Stimulated activated CD4-positive, alpha-beta T cell treated with anti-CD3 and anti-CD28 coated beads, Interleukin-4, amount 100 ng/mL, for 4 hours (primary cell): ENCODE data around the gene PTPN5.
A peak's percentile ranks its signal among the peaks of the same experiment; 100 is the strongest.
"Not testable (repeated sequence)": the region's sequence is repeated elsewhere in the genome, so short reads cannot be mapped to it uniquely, and the experiment has no call there.

ENCODE experiments used
- DNase-seq, 2 experiments: peaks; one replicate each; pipeline ENCODE4 v3.0.0-alpha.2; 2020

The PTPN5 gene

DNA sequence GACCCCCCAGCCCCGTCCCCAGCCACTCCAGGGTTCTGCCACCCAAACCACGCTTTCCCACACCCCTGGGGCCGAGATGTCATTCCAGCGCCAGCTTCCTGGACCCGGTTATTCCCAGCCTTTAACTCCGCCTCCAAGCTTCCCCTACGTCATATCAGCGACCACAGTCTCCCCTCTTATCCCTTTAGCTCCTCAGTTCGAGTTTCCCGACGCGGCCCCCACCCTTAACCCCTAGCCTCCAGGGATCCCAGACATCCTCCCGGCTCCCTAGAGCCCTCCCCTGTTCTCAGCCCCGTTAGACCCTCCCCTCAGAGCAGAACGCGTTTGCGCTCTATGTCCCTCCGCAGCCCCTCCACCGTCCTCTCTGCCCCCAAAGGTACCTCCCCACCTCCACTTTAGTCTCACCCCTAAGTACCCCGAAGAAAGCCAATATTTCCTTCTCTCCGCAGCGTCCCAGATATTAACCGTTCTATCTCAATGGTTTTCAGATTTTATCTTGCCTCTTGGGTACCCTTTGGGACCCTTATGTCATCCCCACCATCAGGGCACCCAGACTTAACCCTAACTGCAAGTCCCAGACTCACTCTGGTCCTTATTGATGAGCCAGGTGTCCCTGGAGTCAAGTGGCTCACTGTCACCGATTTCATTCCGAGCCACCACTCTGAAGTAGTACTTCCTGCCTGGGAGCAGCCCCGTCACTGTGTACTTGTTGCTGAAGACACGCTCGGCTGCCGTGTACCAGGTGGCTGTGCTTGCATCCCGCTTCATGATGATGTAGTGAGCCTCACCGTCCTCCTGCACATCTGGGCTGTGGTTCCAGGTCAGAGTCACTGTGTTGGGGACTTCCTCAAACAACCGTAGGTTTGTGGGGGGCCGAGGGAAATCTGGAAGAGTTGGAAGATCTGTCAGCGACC lies 85.0 kb downstream of the PTPN5 start:
- DNase-seq = peak; percentile 39 to 58

DNA sequence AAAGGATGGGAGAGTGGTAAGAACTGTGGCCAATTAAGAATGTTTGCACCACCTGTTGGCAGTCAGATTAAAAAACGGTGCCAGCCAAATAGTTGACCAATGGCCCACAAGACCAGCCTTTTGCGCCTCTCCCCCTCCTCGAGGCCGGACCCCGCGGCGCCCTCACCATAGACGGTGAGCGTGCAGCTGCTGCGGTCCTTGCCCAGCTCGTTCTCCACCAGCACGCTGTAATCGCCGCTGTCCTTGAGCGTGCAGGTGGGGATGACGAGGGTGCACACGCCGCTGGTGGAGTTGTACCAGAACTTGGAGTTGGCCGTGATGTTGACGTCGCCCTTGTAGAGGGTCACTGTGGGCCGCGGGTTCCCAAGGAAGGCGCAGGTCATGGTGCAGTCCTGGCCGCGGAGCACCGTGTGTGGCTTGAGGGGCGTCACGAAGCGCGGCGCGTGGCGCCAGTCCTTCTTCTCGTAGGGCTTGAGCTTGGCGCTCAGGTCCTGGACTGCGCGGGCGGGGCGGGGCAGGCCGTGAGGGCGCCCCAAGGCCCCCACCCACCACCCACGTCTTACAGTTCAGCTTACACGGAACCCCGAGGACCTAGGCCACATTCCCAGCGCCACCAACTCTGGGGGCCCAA lies 85.8 kb downstream of the PTPN5 start:
- peak; percentile 15 to 22 for DNase-seq

DNA sequence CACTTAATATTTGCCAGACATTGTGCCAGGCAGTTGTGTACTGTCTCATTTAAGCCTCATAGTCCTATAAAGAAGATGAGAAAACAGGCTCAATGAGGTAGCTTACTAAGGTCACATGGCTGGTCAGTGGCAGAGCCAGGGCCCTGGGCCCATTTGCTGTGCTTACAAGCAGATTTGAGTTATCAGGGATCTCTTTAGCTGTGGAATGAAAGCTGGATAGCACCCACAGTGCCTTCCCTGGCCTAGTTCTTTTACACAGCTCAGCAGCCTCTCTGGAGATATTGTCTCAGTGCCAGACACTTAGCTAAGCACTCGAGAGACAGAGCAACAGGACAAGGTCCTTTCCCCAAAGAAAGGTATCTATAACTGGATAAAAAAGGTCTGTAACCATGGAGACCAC lies 86.9 kb downstream of the PTPN5 start:
- no peak for DNase-seq

DNA sequence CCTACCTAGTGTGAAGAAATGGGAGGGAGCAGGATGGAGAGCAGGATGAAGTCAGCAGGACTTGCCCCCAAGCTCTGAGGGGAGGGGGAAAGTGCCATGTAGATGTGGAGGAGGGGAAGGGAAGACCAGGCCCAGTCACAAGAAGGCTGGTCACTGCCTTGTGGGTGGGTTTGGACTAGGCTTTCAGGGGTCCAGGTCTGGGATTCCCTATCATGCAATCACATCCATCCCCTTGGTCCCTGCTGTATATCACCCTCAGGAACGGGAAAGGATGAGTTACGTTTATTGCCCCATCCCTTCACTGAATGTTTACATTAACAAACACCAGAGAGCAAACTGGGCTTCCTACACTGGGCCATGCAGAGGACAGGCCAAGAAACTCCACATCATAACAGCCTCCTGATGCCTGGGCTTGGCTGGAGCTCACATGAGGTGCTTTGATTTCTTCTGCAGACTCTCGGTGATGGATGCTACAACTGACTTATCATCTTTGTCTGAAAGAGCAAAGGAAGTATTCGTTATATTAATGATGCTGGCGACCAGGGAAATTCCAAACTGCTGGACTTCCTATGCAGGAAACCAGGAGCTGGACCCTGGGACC lies 87.5 kb downstream of the PTPN5 start:
- DNase-seq = no peak

DNA sequence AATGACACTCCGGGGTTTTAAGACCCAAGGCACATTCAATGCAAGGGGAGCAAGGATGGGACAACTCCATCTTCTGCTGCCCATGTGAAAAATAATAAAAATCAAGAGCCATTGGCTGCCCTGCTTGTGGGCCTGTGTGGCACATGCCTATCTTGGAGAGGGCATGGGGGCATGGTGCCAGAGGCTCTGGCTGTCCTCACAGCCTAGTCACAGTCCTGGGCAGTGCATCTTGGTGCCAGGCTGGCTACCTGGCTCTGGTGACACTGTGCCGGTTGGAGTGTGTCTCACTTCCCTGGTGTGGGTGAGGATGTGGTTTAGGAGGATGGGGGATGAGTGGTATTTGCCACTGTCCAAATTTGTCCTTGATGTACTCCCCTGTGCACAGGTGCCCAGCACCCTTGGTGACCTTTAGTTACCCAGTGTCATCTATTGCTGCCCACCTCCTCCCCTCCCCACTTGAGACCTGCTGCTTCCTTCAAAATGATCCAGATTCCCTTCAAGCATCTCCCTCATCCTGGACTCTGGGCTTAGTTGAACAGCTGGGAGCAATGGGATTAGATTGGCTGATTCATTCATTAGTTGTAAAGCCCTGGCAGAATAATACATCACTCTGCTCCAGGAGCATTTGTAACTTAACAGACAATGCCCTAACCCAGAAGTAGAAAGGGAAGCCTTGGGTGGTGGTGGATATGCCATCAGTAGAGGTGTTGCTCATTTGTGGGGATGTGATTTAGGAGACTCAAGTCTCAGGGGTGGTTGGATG lies 88.4 kb downstream of the PTPN5 start:
- DNase-seq = no peak

DNA sequence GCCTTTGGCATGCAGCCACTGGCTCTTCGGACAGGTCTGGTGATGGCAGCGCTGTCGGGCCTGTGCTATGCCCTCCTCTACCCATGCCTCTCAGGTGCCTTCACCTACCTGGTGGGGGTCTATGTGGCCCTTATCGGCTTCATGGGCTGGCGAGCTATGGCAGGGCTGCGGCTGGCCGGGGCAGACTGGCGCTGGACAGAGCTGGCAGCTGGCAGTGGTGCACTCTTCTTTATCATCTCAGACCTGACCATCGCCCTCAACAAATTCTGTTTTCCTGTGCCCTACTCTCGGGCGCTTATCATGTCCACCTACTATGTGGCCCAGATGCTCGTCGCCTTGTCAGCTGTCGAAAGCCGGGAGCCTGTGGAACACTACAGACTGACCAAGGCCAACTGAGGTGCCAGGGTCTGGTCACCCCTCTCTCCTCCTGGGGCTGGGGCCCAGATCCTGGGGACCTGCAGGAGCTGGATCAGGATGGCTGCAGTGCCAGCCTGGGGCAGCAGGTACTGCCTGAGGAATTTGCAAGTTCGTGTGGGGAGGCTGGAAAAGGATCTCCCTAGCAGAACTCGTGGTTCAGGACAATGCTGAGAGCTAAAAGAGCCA lies 89.9 kb downstream of the PTPN5 start:
- no peak for DNase-seq

DNA sequence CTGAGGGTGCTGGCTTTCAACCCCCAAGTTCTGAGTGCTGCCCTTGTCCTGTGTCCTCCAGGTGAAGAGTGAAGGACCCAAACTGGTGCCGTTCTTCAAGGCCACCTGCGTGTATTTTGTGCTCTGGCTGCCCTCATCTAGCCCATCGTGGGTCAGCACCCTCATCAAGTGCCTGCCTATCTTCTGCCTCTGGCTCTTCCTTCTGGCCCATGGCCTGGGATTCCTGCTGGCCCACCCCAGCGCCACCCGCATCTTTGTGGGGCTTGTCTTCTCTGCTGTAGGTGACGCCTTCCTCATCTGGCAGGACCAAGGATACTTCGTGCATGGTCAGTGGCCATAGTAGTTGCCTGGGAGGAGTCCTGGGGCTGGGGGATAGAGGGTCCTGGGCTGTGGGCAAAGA lies 90.7 kb downstream of the PTPN5 start:
- DNase-seq = no peak

DNA sequence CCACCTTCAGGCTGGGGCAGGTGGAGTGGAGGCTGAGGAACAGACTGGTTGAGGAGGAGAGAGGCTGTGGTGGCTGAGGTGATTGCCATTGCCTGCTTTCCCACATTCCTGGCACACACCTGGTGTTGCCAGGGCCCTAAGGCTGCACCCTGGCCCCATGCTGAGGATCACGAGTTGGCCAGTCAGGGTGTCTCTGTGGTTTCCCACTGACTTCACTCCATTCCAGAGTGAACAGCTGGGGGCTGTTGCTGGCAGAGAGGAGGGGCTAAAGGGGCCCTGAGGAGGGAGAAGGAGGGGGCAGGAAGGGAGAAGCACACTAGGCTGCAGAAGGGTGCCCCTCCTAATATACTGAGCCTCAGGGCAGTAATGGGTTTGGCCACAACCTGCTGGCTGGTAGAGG lies 91.2 kb downstream of the PTPN5 start:
- DNase-seq = no peak

DNA sequence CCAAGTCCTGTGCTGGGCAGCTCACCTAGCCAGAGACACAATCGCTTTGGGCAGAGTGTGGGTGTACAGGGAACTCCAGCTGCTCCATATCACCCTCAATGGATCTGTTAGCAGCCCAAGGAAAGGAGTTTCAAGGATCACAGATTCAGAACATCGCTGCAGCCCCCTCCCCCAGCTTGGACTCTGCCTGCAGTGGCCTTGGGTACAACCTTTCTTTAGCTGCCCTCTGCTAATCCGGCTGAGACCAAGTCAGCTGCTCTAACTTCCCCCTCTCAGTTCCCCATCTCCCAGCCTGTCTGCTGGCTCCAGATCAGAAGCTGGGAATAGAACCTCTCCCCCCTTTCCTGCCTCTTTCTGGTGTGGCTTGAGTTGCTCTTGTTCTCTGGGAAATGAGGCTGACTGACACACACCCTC lies 91.7 kb downstream of the PTPN5 start:
- DNase-seq = no peak

DNA sequence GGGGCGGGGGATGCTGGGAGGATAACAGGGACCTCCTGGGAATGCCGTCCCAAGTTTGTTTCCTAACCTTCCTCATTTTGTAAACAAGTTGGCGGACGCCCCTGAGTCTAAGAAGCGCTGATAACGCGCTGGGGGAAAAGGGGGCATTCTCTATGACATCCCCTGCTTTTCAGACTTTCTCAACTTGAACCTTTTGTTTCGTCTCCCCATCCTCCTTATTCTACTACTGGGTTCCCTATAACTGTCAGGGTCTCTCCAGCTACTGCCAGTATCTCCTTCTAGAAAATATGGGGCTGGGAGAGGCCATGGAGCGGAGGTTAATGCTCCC lies 92.4 kb downstream of the PTPN5 start:
- DNase-seq = no peak

DNA sequence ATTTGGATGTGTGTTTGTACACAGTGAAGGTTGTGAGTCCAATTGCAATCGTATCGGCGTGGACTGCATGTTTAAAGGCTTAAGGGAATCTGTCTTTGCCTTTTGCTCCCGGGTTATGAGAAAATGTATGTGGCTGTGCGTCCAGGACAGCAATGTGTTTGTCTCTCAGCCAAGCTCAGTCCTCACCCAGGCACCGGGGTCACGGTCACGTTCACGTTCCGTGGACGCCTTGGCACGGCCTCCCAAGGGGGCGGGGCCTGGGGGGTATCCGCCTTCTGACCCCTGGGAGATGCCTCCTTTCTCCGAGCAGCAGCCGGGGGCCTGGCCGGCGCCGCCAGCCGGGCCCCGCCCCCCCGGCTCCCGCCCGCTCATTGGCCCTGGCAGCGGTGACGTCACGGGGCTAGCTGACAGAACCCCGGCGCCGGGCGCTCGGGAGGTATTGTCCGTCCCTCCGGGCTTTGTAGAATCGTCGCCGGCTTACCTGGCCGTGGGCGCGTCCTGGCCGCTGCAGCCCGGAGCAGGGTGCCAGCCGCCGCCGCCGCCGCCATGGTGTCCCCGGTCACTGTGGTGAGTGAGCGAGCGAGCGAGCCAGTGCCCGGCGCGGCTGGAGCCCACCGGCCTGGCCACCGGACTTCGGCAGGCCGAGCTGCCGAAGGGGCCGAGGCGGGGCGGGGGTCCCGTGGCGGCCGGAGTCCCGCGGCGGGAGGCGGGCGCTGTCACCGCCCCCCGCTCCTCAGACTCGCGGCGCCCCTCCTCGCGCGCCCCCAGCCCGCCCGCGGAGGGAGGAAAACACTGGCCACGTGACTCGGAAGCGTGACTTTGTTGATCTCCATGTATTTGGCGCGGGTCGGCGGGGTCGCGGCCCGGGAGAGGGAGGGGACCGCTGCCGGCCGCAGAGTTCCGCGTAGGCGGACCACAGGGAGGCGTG lies 93.0 kb downstream of the PTPN5 start, which contains the start of gene TMEM86A:
TMEM86A (plus strand) TSS at position 439 of the 928 bp plus-strand sequence; CDS start at position 547, 108 bp downstream.
- DNase-seq = peak; percentile 88 to 90

DNA sequence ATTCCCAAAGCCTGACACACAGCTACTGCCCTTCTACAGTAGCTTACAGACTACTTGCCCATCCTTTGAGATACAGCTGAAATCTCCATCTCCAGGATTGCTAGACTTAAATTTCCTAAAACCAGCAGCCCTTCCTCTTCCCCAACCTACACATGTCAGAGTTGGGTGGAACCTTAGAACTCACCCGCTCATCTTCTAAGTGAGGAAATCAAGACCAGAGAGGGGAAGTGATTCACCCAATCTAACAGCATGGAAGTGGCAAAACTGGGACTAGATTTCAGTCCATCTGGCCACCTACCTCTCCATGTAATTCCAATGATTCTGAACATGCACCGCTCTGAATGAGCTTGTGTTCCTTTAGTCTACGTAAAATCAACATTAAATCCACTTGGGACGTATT lies 94.0 kb downstream of the PTPN5 start:
- no peak for DNase-seq

DNA sequence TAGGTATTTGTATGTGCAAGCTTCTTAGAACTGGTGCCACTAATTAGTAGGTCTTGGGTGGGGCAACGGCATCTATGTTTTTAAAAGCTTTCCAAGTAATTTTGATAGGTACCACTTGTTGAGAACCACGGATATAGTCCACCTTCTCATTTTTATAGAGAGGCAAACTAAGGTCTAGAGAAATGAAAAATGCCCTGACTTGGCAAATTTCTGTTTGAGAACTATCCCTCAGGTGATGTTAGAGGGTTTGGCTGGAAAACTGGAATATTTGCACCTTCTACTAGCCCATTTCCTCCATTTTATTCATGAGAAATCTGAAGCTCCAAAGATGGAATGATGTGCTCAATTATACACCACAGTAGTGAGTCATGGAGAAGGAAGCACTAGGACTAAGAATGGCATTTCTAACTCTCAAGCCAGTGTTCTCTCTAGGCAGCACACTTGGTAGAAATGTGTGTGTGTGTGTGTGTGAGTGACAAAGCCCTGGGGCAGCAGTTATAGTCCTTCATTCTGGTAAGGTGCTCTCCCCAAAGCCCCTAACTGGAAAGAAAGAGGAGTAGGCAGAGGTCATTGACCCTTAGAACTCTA lies 94.9 kb downstream of the PTPN5 start:
- no peak for DNase-seq

DNA sequence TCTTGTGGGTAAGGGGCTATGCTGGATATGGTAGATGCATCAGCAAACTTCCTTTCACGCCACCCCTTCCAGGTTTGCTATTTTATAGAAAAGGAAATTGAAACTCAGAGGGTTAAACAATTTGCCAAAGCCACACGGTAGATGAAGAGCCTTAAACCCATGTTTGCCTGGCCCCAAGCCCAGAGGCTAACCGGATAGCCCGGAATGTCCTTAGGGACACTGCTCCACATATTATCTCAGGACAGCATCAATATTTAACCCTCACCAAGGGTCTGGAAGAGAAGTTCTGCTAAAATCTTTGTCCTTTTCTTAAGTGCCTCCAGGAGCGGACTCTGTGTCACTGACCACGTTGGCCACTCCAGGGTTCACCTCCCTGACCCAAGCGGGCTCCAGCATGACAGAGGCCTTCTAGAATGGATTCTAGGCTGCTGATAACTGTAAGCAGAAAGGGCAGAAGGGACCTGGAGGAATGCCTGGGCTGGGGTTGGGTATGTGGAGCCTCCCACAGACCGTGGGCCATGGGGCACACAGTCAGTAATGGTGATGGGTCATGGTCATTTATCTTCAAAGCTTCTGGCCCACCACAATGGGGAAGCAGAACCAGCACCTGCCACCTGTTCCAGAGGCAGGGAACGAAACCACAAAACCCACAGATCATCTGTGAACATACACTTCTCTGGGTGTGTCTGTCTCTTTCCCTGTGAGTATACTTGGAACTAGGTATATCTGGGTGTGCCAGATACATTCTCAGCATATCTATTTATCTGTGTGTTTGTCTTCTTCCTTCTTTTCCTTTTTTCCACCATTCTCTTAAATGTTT lies 98.4 kb downstream of the PTPN5 start:
- DNase-seq = no peak

DNA sequence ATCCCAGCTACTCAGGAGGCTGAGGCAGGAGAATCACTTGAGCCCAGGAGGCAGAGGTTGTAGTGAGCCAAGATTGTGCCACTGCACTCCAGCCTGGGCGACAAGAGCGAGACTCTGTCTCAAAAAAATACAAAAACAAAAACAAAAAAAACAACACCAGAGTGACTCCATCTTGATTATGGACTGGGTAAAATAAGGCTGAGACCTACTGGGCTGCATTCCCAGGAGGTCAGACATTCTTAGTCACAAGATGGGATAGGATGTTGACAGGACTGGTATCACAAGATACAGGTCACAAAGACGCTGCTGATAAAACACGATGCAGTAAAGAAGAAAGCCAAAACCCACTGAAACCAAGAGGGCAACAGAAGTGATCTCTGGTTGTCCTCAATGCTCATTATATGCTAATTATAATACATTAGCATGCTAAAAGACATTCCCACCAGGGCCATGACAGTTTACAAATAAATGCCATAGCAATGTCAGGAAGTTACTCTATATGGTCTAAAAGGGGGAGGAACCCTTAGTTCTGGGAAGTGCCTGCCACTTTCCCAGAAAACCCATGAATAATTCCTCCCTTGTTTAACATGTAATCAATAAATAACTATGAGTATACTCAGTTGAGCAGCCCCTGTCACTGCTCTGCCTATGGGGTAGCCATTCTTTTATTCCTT lies 100.0 kb downstream of the PTPN5 start:
- not testable (repeated sequence) for DNase-seq

DNA sequence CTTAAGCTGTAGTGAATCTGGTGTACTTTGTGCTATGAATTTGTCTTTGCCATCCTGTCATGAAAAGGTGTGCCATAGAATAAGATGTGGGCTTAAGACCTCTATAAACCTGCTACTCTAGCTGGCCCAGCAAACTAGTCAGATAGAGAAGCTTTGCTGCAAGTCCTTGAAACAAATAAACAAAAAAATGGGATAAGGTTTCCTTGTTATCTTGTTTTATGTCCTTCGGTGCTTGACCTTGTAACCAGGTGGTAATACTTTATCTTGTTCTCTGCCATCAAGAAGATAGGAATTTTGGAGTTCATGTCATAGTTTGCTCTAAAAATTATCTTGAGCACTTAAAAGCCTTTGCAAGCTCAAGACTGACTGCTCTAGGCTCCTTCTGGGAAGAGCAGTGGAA lies 107.3 kb downstream of the PTPN5 start:
- DNase-seq = no peak

DNA sequence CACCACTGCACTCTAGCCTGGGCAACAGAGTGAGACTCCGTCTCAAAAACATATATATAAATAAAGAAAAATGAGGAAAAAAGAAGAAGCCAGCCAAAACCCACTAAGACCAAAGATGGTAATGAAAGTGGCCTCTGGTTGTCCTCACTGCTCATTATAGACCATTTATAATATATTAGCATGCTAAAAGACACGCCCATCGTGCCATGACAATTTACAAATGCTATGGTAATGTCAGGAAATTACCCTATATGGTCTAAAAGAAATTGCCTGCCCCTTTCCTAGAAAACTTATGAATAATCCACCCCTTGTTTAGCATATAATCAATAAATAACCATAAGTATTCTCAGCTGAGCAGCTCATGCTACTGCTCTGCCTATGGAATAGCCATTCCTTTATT lies 109.1 kb downstream of the PTPN5 start:
- no peak for DNase-seq

DNA sequence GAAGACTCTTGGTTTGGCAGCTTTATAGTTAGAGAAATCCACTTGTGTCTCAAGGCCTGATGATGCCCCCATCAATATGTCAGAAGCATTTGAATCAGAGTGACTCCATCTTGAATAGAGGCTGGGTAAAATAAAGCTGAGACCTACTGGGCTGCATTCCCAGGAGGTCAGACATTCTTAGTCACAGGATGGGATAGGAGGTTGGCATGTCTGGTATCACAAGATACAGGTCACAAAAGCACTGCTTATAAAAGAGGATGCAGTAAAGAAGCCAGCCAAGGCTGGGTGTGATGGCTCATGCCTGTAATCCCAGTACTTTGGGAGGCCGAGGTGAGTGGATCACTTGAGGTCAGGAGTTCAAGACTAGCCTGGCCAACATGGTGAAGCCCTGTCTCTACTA lies 109.6 kb downstream of the PTPN5 start:
- not testable (repeated sequence) for DNase-seq
